Duodenal mucosa (tissue), 2 donors: ENCODE results near the gene CPTP.

Source experiments
- H3K27ac ChIP-seq: one replicate; pipeline ENCODE4 v1.7.0; 2013; ENCODE audit warnings: low read depth, low read length
- H3K27me3 ChIP-seq, 2 donors: one replicate each; pipeline ENCODE4 v1.7.0; 2013; ENCODE audit warnings: low read length in 2 of 2, control low read depth in 1 of 2; ENCODE audit not compliant: insufficient read depth in 2 of 2, control insufficient read depth in 1 of 2
- H3K36me3 ChIP-seq, 2 donors: one replicate each; pipeline ENCODE4 v1.7.0; 2013; ENCODE audit warnings: low read length in 2 of 2, control low read depth in 1 of 2; ENCODE audit not compliant: insufficient read depth in 2 of 2, control insufficient read depth in 1 of 2
- H3K4me1 ChIP-seq, 2 donors: one replicate each; pipeline ENCODE4 v1.7.0; 2013; ENCODE audit warnings: low read length in 2 of 2, control low read depth in 1 of 2; ENCODE audit not compliant: insufficient read depth in 2 of 2, control insufficient read depth in 1 of 2
- H3K4me3 ChIP-seq, 2 donors: one replicate each; pipeline ENCODE4 v1.7.0; 2013; ENCODE audit warnings: low read length in 2 of 2, low read depth in 1 of 2
- H3K9ac ChIP-seq, 2 donors: one replicate each; pipeline ENCODE4 v1.7.0; 2013; ENCODE audit warnings: low read length in 2 of 2, low read depth in 1 of 2
- H3K9me3 ChIP-seq, 2 donors: one replicate each; pipeline ENCODE4 v1.7.0; 2013; ENCODE audit warnings: low read length in 2 of 2, control low read depth in 1 of 2; ENCODE audit not compliant: control insufficient read depth in 1 of 2

The CPTP gene

GRCh38 chr1:1292442-1292779 is 32.2 kb upstream of the CPTP start:
- Histone ChIP-seq H3K9me3 (no peaks in the 10 kb centered on the region), H3K36me3 (peaks cover 0 to 8% of the 10 kb centered on the region in 2 donors), H3K27ac (no peak overlapping the region), H3K4me1 (peaks cover 12% of the 10 kb centered on the region in 2 donors), H3K9ac (no peak overlapping the region), H3K4me3 (no peak overlapping the region), H3K27me3 (peaks cover 0 to 3% of the 10 kb centered on the region in 2 donors)

DNA sequence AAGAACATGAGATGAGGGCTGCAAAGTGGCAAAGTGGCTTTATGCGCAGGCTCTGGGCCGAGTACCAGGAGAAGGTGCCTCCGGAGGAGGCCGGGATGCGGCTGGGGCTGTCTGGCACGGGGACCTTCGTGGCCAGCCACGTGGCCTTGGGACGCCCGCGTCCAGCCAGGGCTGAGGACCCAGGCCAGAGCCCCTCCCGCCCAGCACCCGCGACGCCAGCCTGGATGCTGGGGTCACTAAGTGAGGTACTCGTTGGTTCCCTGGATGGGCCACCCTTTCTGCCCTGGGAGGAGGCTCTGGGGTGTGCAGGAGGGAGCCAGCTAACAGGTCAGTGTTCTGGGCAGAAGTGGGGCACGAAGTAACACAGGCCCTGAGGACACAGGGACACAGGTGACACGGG is 31.8 kb upstream of the CPTP start:
- peaks cover 0 to 8% of the 10 kb centered on the region in 2 donors for H3K36me3 ChIP-seq
- no peak overlapping the region for H3K27ac ChIP-seq
- H3K9ac ChIP-seq: no peak overlapping the region
- no peak overlapping the region for H3K4me3 ChIP-seq
- peaks cover 12% of the 10 kb centered on the region in 2 donors for H3K4me1 ChIP-seq
- H3K27me3 ChIP-seq: no peaks in the 10 kb centered on the region
- no peaks in the 10 kb centered on the region for H3K9me3 ChIP-seq

GRCh38 chr1:1293263-1294249 is 31.0 kb upstream of the CPTP start:
- H3K36me3 ChIP-seq: peaks cover 0 to 8% of the 10 kb centered on the region in 2 donors
- no peak overlapping the region for H3K27ac ChIP-seq
- H3K4me3 ChIP-seq: no peak overlapping the region

DNA sequence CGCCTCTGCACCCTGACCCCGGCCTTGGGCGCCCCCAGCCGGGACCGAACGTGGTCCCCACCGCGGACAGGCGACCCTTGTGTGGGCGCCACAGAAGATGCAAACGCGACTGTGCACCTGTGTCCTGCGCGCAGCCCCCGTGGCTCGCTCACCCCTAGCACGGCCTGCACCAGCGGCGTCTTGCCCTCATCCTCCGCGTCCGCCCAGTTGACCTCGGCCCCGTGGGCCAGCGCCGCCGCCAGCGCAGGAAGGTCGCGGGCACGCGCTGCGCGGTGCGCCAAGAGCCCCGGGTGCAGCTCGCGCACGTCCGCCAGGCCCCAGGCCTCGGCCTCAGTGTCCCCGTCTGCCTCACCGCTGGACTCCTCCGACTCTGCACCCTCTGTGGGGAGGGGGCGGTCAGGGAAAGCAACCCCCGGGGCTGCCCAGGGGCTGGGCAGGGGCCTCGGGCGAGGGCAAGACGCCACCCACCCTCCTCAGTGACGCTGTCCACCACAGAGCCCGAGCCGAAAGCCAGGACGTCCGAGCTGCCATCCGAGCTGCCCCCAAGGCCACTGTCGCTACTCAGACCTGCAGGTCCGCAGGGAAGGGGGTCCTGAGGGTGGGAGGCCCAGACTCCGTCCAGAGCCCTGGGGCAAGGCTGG is 30.2 kb upstream of the CPTP start:
- H3K27me3 ChIP-seq: no peaks in the 10 kb centered on the region
- no peak overlapping the region for H3K9ac ChIP-seq
- H3K27ac ChIP-seq: no peak overlapping the region
- H3K36me3 ChIP-seq: peaks cover 0 to 8% of the 10 kb centered on the region in 2 donors
- H3K4me3 ChIP-seq: no peak overlapping the region
- H3K4me1 ChIP-seq: peaks cover 12% of the 10 kb centered on the region in 2 donors
- H3K9me3 ChIP-seq: no peaks in the 10 kb centered on the region

More at GRCh38 chr1:1293263-1294249, 31.0 kb upstream of the CPTP start:
- Histone ChIP-seq H3K9me3 (no peaks in the 10 kb centered on the region), H3K9ac (no peak overlapping the region), H3K4me1 (peaks cover 12% of the 10 kb centered on the region in 2 donors), H3K27me3 (no peaks in the 10 kb centered on the region)

- H3K9me3 ChIP-seq: no peaks in the 10 kb centered on the region
- no peak overlapping the region for H3K4me3 ChIP-seq
- H3K27me3 ChIP-seq: no peaks in the 10 kb centered on the region
- H3K27ac ChIP-seq: no peak overlapping the region
- H3K4me1 ChIP-seq: peaks cover 11 to 12% of the 10 kb centered on the region in 2 donors
- H3K9ac ChIP-seq: no peak overlapping the region
- peaks cover 0 to 8% of the 10 kb centered on the region in 2 donors for H3K36me3 ChIP-seq
Observed at GRCh38 chr1:1295154-1295923, 29.3 kb upstream of the CPTP start.

DNA sequence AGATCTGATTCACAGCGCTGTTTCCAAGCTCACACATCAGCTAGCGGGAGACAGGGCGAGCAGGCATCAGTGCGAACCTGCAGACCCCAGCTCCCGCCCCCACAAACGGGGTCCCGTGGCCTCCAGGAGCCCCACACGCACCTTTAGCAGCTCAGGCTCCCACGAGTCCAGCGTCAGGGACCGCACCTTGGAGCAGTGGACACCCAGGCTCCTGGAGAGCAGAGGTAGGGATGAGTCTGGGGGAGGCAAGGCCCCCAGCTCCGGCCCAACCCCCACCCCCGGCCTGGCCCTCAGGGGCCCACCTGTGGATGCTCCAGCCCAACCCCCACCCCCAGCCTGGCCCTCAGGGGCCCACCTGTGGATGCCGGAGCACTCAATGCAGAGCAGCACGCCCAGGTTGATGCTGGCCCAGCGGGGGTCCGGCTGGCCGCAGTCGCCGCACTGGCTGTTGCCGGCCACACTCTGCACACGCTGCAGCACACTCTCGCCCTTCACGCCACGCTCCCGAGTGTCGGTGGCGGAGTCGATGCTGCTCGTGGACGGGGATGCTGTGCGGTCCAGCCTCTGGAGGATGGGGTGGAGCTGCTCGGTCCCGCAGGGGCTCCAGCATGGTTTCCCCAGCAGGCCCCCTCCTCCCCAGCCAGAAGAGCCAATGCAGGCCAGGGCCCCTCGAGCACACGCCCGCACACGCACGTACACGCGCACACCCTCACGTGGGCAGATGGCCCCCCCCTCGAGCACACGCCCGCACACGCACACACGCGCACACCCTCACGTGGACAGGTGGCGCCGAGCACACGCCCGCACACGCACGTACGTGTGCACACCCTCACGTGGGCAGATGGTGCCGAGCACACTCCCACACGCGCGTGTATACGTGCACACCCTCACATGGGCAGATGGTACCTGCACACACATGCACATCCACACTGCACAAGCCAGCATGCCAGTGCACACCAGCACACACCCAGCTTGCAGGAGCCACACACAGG is 28.2 kb upstream of the CPTP start:
- Histone ChIP-seq H3K36me3 (peaks cover 0 to 8% of the 10 kb centered on the region in 2 donors), H3K27ac (no peak overlapping the region), H3K4me3 (no peak overlapping the region), H3K4me1 (peaks cover under 1 to 6% of the 10 kb centered on the region in 2 donors), H3K9me3 (no peaks in the 10 kb centered on the region), H3K9ac (no peak overlapping the region), H3K27me3 (no peaks in the 10 kb centered on the region)

DNA sequence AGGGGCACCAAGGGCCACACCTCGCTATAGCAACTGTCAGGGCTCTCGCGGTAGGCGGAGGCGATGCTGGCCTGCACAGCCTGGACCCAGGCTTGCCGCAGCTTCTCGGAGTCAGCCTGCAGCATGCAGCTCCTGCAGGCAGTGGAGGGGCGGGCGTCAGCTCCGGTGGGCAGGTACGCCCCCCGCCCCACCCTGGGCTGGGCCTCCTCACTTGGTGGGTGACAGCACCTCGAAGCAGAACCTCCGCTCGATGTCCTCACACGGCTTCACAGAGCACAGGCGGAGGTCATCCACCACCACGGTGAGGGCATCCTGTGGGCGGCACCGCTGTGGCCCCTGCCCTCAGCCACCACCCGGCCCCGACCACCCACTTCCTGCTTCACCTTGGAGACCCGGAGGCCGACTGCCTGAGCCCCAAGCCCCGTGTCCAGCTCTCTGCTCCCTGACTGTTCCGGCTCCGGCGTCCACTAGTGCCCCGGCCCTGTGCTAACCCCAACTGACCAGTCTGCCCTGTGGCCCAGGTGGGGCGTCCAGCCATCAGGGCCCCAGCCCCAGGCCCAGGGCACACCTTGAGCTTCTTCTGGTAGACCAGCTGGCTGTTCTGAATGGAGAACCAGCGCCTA is 26.7 kb upstream of the CPTP start:
- peaks cover 0 to 8% of the 10 kb centered on the region in 2 donors for H3K36me3 ChIP-seq
- H3K27ac ChIP-seq: no peak overlapping the region
- no peaks in the 10 kb centered on the region for H3K27me3 ChIP-seq
- H3K9me3 ChIP-seq: no peaks in the 10 kb centered on the region
- no peaks in the 10 kb centered on the region for H3K4me1 ChIP-seq
- H3K4me3 ChIP-seq: no peak overlapping the region
- no peak overlapping the region for H3K9ac ChIP-seq

GRCh38 chr1:1298861-1299685 is 25.5 kb upstream of the CPTP start:
- Histone ChIP-seq H3K4me3 (no peak overlapping the region), H3K9me3 (no peaks in the 10 kb centered on the region), H3K36me3 (peaks cover 0 to 8% of the 10 kb centered on the region in 2 donors), H3K27me3 (no peaks in the 10 kb centered on the region), H3K27ac (no peak overlapping the region), H3K9ac (no peak overlapping the region), H3K4me1 (no peaks in the 10 kb centered on the region)
